A673 (cell line): ENCODE results near the gene PLCD1. TPM values are rescaled to one million over a fixed set of nuclear protein-coding genes. Genes with fewer than 3 reads are reported as not detected.

Experiments
- BruUV-seq: library from RNA; stranded (reverse); fragments of 400-500 nt; replicated peaks from 2 replicates; lab custom pipeline; 2021; lab: Mats Ljungman, UMichigan
- CTCF ChIA-PET: fragments of 300-600 bp; sonication (Branson Sonifier 250); formaldehyde crosslinking; loops from one replicate; lab custom pipeline; 2022; ENCODE audit warnings: antibody characterized with exemption; lab: Charles Lee
- POLR2A ChIA-PET: fragments of 300-600 bp; sonication (Branson Sonifier 250); formaldehyde crosslinking; loops from one replicate; lab custom pipeline; 2022; ENCODE audit warnings: antibody characterized with exemption; ENCODE audit not compliant: low non-redundant PET; lab: Charles Lee
- DNase-seq: peaks from one replicate; pipeline ENCODE4 v3.0.0-alpha.2; 2015; ENCODE audit warnings: low spot score
- H3K27ac ChIP-seq: fragments of 200-600 bp; sonication (generic); 2 replicates; pipeline ENCODE4 v1.5.1; 2016; ENCODE audit warnings: mixed run types, low read depth, mild to moderate bottlenecking, mixed read lengths, antibody characterized with exemption, low read length; ENCODE audit not compliant: poor library complexity, severe bottlenecking
- H3K27me3 ChIP-seq: fragments of 200-600 bp; sonication (generic); replicated peaks from 2 replicates; pipeline ENCODE4 v1.6.1; 2017; ENCODE audit warnings: mixed run types, low read depth, mild to moderate bottlenecking, mixed read lengths, antibody characterized with exemption, low read length; ENCODE audit not compliant: insufficient read depth, poor library complexity
- H3K36me3 ChIP-seq: fragments of 200-600 bp; sonication (generic); 2 replicates; pipeline ENCODE4 v1.6.1; 2016; ENCODE audit warnings: mixed run types, mild to moderate bottlenecking, mixed read lengths, antibody characterized with exemption, low read length; ENCODE audit not compliant: insufficient read depth, poor library complexity, severe bottlenecking
- H3K4me1 ChIP-seq: fragments of 200-600 bp; sonication (generic); 2 replicates; pipeline ENCODE4 v1.6.1; 2017; ENCODE audit warnings: mixed run types, mild to moderate bottlenecking, mixed read lengths, antibody characterized with exemption, low read length; ENCODE audit not compliant: insufficient read depth, poor library complexity, severe bottlenecking
- H3K4me3 ChIP-seq: fragments of 200-600 bp; sonication (generic); 2 replicates; pipeline ENCODE4 v1.5.1; 2016; ENCODE audit warnings: low read depth, mixed run types, mild to moderate bottlenecking, mixed read lengths, low read length; ENCODE audit not compliant: poor library complexity, severe bottlenecking
- H3K9me3 ChIP-seq: fragments of 200-600 bp; sonication (generic); 2 replicates; pipeline ENCODE4 v1.6.1; 2016; ENCODE audit warnings: mixed run types, low read depth, mild to moderate bottlenecking, mixed read lengths, antibody characterized with exemption, low read length; ENCODE audit not compliant: poor library complexity, severe bottlenecking
- EZH2 ChIP-seq: fragments of 200-600 bp; sonication (generic); IDR thresholded peaks from 2 replicates; pipeline ENCODE4 v1.6.1; 2017; ENCODE audit warnings: borderline replicate concordance, low read depth, mild to moderate bottlenecking, mixed read lengths, antibody characterized with exemption, low read length; ENCODE audit not compliant: poor library complexity, severe bottlenecking
- intact Hi-C: fragments of 100-400 bp; cut with micrococcal nuclease; formaldehyde crosslinking; loops from one replicate; pipeline ENCODE4 v1.10.0; 2022; ENCODE audit not compliant: unreplicated experiment
- total RNA-seq: library from RNA; stranded (reverse); gene quantifications from 2 replicates; pipeline ENCODE4 v1.2.3, GENCODE V29; 2021
- TF ChIP-seq, protein P1 (sequence below): fragments of 300-800, 200-600 bp; sonication (generic); conservative IDR thresholded peaks from 2 replicates; pipeline ENCODE4 v1.5.1; 2017; ENCODE audit warnings: low read depth, mild to moderate bottlenecking, antibody characterized with exemption, low read length, moderate library complexity, mixed read lengths

The PLCD1 gene
- total RNA-seq, 1 experiment from 2014 or later: 1.1 TPM

DNA sequence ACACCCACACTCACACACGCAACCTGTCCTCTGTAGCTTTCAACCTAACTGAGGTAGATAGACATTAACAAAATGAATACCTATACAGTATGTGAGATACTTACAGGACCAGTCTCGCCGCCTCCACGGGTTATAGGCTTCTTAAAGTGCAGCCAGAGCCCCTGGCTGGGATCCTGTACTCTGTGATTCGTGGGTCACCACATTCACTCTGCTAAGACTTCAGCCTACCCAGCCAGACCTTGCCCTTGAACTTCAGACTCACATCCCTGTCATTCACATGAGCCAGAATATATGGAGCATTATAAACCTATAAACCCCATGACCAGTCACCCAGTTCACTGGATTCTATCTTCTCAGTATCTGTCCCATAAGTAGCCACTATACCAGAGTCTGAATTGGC is 11.0 kb upstream of the PLCD1 start:
- no peaks in the 10 kb centered on the region for H3K4me1 ChIP-seq
- no peaks in the 10 kb centered on the region for H3K36me3 ChIP-seq
- intact Hi-C loops: no loop called here
- no peak overlapping the region for H3K27ac ChIP-seq
- BruUV-seq: no TSS peak
- no peak for DNase-seq
- H3K27me3 ChIP-seq: no peaks in the 10 kb centered on the region
- no peak overlapping the region for H3K4me3 ChIP-seq
- ChIA-PET CTCF (no interaction called here), POLR2A (no interaction called here)
- no peaks in the 10 kb centered on the region for H3K9me3 ChIP-seq
- no peak for TF ChIP-seq EZH2
- TF ChIP-seq, protein P1, sequence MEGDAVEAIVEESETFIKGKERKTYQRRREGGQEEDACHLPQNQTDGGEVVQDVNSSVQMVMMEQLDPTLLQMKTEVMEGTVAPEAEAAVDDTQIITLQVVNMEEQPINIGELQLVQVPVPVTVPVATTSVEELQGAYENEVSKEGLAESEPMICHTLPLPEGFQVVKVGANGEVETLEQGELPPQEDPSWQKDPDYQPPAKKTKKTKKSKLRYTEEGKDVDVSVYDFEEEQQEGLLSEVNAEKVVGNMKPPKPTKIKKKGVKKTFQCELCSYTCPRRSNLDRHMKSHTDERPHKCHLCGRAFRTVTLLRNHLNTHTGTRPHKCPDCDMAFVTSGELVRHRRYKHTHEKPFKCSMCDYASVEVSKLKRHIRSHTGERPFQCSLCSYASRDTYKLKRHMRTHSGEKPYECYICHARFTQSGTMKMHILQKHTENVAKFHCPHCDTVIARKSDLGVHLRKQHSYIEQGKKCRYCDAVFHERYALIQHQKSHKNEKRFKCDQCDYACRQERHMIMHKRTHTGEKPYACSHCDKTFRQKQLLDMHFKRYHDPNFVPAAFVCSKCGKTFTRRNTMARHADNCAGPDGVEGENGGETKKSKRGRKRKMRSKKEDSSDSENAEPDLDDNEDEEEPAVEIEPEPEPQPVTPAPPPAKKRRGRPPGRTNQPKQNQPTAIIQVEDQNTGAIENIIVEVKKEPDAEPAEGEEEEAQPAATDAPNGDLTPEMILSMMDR: no peak

- no peaks in the 10 kb centered on the region for H3K4me1 ChIP-seq
- H3K27me3 ChIP-seq: no peaks in the 10 kb centered on the region
- no peaks in the 10 kb centered on the region for H3K36me3 ChIP-seq
- H3K4me3 ChIP-seq: no peak overlapping the region
- intact Hi-C loops: no loop called here
- no TSS peak for BruUV-seq
- H3K27ac ChIP-seq: no peak overlapping the region
- TF ChIP-seq EZH2: no peak
- TF ChIP-seq, protein P1: no peak
- DNase-seq: no peak
- ChIA-PET CTCF (no interaction called here), POLR2A (no interaction called here)
- no peaks in the 10 kb centered on the region for H3K9me3 ChIP-seq
Measured at GRCh38 chr3:38039899-38040261, 10.4 kb upstream of the PLCD1 start.

GRCh38 chr3:38039101-38039898 is 9.9 kb upstream of the PLCD1 start, which contains the start of gene DLEC1:
Gene DLEC1 (plus strand): TSS chr3:38039208. CDS start chr3:38039226, 18 bp downstream.
- no TSS peak for BruUV-seq
- intact Hi-C loops: no loop called here
- ChIA-PET POLR2A (no interaction called here), CTCF (no interaction called here)
- H3K9me3 ChIP-seq: no peaks in the 10 kb centered on the region
- DNase-seq: no peak
- H3K27ac ChIP-seq: no peak within 1 kb of the TSS
- H3K27me3 ChIP-seq: no peaks in the 10 kb centered on the region
- no peaks in the 10 kb centered on the region for H3K4me1 ChIP-seq
- TF ChIP-seq, protein P1: no peak
- TF ChIP-seq EZH2: no peak
- H3K4me3 ChIP-seq: no peak within 1 kb of the TSS
- H3K36me3 ChIP-seq: no peaks in the 10 kb centered on the region
